GM19193 (cell line): ENCODE results near the gene ZSWIM5.

Experiments
- POLR2A ChIP-seq: IDR thresholded peaks from 4 replicates; pipeline ENCODE4 v1.6.1; 2011; ENCODE audit not compliant: insufficient read depth, insufficient read length; ENCODE audit errors: extremely low read depth

The ZSWIM5 gene

GRCh38 chr1:45097944-45098343 is 108.5 kb downstream of the ZSWIM5 start:
- no peak for TF ChIP-seq POLR2A

- TF ChIP-seq POLR2A, result no peak
These were observed 109.3 kb downstream of the ZSWIM5 start for GRCh38 chr1:45097079-45097478.

GRCh38 chr1:45095450-45095849 is 111.0 kb downstream of the ZSWIM5 start:
- TF ChIP-seq POLR2A, result no peak

GRCh38 chr1:45093334-45093733 is 113.1 kb downstream of the ZSWIM5 start:
- TF ChIP-seq POLR2A, result no peak

- TF ChIP-seq POLR2A, result no peak
These were observed 116.7 kb downstream of the ZSWIM5 start for GRCh38 chr1:45089711-45090110.

- no peak for TF ChIP-seq POLR2A
These were observed 121.8 kb downstream of the ZSWIM5 start for GRCh38 chr1:45084562-45084961.

GRCh38 chr1:45079533-45079932 is 126.9 kb downstream of the ZSWIM5 start:
- no peak for TF ChIP-seq POLR2A

GRCh38 chr1:45071567-45071966 is 134.8 kb downstream of the ZSWIM5 start:
- TF ChIP-seq POLR2A, result no peak

GRCh38 chr1:45067806-45068205 is 138.6 kb downstream of the ZSWIM5 start:
- no peak for TF ChIP-seq POLR2A

- TF ChIP-seq POLR2A, result no peak
These were observed 141.3 kb downstream of the ZSWIM5 start for GRCh38 chr1:45065083-45065482.

- no peak for TF ChIP-seq POLR2A
These were observed 146.6 kb downstream of the ZSWIM5 start for GRCh38 chr1:45059829-45060228.

- no peak for TF ChIP-seq POLR2A
These were observed 148.9 kb downstream of the ZSWIM5 start for GRCh38 chr1:45057542-45057941.

GRCh38 chr1:45051005-45051772 is 155.2 kb downstream of the ZSWIM5 start:
- TF ChIP-seq POLR2A, result no peak

- TF ChIP-seq POLR2A, result no peak
These were observed 159.4 kb downstream of the ZSWIM5 start for GRCh38 chr1:45047032-45047431.

GRCh38 chr1:45044916-45045315 is 161.5 kb downstream of the ZSWIM5 start:
- no peak for TF ChIP-seq POLR2A

- TF ChIP-seq POLR2A, result no peak
These were observed 163.3 kb downstream of the ZSWIM5 start for GRCh38 chr1:45043094-45043493.

GRCh38 chr1:45040297-45040696 is 166.1 kb downstream of the ZSWIM5 start:
- TF ChIP-seq POLR2A, result no peak
